ENCODE measurements around the gene SIAH3. TPM values are rescaled to one million over a fixed set of nuclear protein-coding genes. Genes with fewer than 3 reads are reported as not detected.

The SIAH3 gene
- total RNA-seq, 1 experiment from 2014 or later, result not detected

GRCh38 chr13:45863709-45864590 lies 12.4 kb upstream of the SIAH3 start:
- no peak overlapping the region for H3K27ac ChIP-seq (ENCODE audit: low read depth, low read length)
- H3K27me3 ChIP-seq (ENCODE audit: insufficient read depth, low read length), result 0 out of 2 replicates have a peak, but pooled peaks cover 8% of the 10 kb centered on the region
- H3K79me2 ChIP-seq (ENCODE audit: insufficient read depth, low read length), result no peaks in the 10 kb centered on the region
- POLR2A ChIA-PET, result no interaction called here
- no peaks in the 10 kb centered on the region for H3K9me2 ChIP-seq (ENCODE audit: insufficient read depth)
- DNase-seq (ENCODE audit: low read depth, low spot score) (no peak), ATAC-seq (no peak)
- no peak overlapping the region for H2AFZ ChIP-seq (ENCODE audit: low read depth, low read length, poor library complexity, severe bottlenecking)
- H3K9ac ChIP-seq (ENCODE audit: low read length), result no peak overlapping the region
- BruUV-seq (replicated peaks), result no TSS peak
- TF ChIP-seq ATF3 (IDR thresholded peaks at IDR 0.05) (no peak), RAD21 (IDR thresholded peaks at IDR 0.05; ENCODE audit: low read depth) (no peak), SRF (IDR thresholded peaks at IDR 0.05; ENCODE audit: low read depth) (no peak), CTCF (IDR thresholded peaks at IDR 0.05 in 2 of 3, conservative IDR thresholded peaks at IDR 0.05 in 1 of 3; ENCODE audit: borderline replicate concordance in 1 of 3, insufficient read depth in 1 of 3, low read depth in 2 of 3, low read length in 2 of 3) (no peak), SIN3A (IDR thresholded peaks at IDR 0.05; ENCODE audit: low read depth) (no peak), TCF7L2 (IDR thresholded peaks at IDR 0.05; ENCODE audit: borderline replicate concordance, extremely low read depth, insufficient read depth, insufficient read length) (no peak), EZH2phosphoT487 (IDR thresholded peaks at IDR 0.05; ENCODE audit: borderline replicate concordance) (no peak), YY1 (IDR thresholded peaks at IDR 0.05; ENCODE audit: extremely low read depth, insufficient replicate concordance, low read depth, low read length) (no peak), POLR2AphosphoS5 (IDR thresholded peaks at IDR 0.05; ENCODE audit: low read depth, low read length) (no peak), ELF1 (IDR thresholded peaks at IDR 0.05; ENCODE audit: borderline replicate concordance, low read depth) (no peak), EZH2 (IDR thresholded peaks at IDR 0.05) (no peak), ZBTB33 (IDR thresholded peaks at IDR 0.05; ENCODE audit: extremely low read depth, insufficient replicate concordance, low read length) (no peak), ZNF274 (IDR thresholded peaks at IDR 0.05; ENCODE audit: low read depth, low read length) (no peak), JUND (IDR thresholded peaks at IDR 0.05) (no peak), ZFX (IDR thresholded peaks at IDR 0.05) (no peak), POLR2A (IDR thresholded peaks at IDR 0.05; ENCODE audit: borderline replicate concordance, extremely low read depth, insufficient read depth, insufficient read length) (no peak)
- no peaks in the 10 kb centered on the region for H3K9me3 ChIP-seq (ENCODE audit: control insufficient read depth in 1 of 2, insufficient read depth in 1 of 2, low read depth in 1 of 2, low read length in 2 of 2)
- no peak overlapping the region for H3K4me2 ChIP-seq (ENCODE audit: low read length)
- CTCF ChIA-PET, result no interaction called here
- RAD21 ChIA-PET (ENCODE audit: low non-redundant PET in 1 of 2, low total read pairs in 2 of 2, uncharacterized antibody in 2 of 2, unreplicated experiment in 2 of 2), result no interaction called here
- H3K36me3 ChIP-seq (ENCODE audit: control insufficient read depth in 1 of 2, insufficient read depth in 2 of 2, low read length in 2 of 2), result no peaks in the 10 kb centered on the region
- no peaks in the 10 kb centered on the region for H3K4me1 ChIP-seq (ENCODE audit: control insufficient read depth in 1 of 2, insufficient read depth in 2 of 2, low read length in 2 of 2)
- H4K20me1 ChIP-seq (ENCODE audit: insufficient read depth), result no peaks in the 10 kb centered on the region
- no peak overlapping the region for H3K4me3 ChIP-seq (replicated peaks in 1 of 2; ENCODE audit: low read depth in 1 of 2, low read length in 2 of 2)
- intact Hi-C loops (cut with micrococcal nuclease), result no loop called here
